HG03135 (cell line): ENCODE measurements around the gene AGBL4.
"Not testable (repeated sequence)": the region's sequence is repeated elsewhere in the genome, so short reads cannot be mapped to it uniquely, and the experiment has no call there.

Source experiments
- ATAC-seq: cut with Tn5 transposase; IDR thresholded peaks from one replicate; pipeline ENCODE4 v1.9.1; 2021; ENCODE audit warnings: mild to moderate bottlenecking, moderate library complexity; ENCODE audit not compliant: unreplicated experiment

AGBL4 gene

DNA sequence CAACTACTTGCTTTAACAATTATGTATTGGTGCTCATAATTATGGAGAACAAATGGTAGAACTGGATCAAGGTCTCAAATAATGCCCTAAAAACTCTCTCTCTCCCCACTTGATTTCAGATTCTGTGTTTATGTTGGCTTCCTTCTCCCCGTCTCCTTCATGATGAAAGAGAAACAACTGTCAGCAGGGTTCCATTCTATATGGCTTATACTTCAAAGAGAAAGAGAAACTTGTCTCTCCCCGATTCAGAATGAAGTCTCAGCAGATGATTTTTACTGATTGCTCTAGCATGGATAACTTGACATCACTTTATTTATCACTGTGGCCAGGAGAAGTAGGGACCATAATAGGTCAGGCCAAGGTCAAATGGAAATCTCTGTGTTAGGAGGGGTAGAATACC, 575.6 kb downstream of the AGBL4 start:
- ATAC-seq, result no peak

DNA sequence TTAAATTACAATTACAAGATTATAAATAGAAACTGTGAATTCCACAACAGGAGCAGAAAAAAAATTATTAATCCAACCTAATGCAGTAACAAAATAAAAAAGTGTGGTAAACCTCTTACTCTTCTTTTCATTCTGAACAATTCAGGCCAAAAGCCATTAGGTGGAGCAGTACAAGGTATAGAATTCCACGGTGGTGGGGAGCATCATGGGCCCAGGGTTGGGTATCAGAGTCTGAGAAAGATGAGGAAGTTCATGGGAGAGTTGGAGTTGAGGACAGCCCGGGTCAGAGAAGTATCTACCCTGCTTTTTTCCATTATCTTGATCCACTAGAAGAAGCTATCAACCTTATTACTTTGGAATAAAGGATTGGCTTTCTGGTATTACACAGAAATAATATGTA, 586.9 kb downstream of the AGBL4 start:
- ATAC-seq, result no peak

DNA sequence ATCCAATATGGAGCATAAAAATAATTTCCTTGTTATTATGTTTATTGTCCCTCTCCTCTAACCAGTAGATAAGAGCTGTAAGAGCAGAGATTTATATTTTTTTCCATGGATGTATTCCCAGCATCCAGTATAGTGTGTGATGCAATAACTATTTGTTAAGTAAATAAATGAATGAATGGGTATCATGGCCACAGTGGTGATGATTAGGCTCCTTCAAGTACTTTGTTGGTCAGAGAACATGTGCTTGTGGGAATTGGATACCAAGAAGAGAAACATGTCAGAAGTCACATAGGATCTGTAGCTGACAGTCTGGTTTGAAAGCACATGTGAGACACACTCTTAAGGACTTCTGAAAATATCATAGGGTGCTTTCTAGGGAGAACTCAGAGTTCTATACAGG, 588.5 kb downstream of the AGBL4 start:
- no peak for ATAC-seq

DNA sequence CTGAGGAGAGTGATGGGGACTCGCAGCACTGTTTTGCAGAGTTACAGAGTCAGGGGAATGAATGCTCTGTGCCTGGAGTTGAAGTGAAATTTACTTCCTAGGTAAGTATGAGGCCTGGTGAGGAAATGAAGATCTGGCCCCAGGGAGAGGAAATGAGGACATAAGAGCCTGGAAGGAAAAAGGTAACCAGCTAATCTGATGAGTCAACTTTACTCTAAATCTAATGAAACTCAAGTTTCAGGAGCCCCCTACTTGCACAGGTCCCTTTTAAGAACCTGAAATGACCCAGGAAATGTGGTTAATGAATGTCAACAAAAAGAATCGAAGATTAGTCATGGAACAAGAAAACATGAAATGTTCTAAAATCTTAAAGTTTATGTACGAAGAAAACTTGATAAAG, 599.0 kb downstream of the AGBL4 start:
- ATAC-seq, result no peak

DNA sequence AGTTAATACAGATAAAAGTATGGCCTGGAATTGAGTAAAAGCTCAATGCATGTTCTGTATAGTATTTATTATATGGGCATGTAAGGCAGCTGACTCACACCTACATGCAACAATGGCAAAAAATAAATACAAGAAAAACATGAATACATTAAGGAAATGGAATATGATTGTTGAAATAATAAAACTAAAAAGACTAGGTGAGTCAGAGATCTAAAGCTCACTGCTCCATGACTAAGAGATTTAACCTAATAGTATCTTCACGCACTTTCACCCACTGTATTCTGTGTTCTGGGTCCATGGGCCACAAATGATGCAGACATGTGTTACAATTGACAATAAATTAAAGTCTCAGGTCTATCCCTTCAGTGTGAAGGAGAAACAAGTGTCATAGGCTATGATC, 607.0 kb downstream of the AGBL4 start:
- ATAC-seq, result no peak

DNA sequence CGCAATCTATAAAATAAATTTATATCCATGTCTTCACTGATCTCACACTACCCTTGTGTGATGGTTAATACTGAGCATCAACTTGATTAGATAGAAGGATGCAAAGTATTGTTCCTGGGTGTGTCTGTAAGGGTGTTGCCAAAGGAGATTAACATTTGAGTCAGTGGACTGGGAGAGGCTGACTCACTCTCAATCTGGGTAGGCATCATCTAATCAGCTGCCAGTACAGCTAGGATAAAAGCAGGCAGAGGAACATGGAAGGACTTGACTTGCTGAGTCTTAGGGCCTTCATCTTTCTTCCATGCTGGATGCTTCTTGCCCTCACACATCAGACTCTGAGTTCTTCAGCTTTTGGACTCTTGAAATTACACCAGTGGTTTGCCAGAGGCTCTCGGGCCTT, 615.4 kb downstream of the AGBL4 start:
- ATAC-seq, result no peak

DNA sequence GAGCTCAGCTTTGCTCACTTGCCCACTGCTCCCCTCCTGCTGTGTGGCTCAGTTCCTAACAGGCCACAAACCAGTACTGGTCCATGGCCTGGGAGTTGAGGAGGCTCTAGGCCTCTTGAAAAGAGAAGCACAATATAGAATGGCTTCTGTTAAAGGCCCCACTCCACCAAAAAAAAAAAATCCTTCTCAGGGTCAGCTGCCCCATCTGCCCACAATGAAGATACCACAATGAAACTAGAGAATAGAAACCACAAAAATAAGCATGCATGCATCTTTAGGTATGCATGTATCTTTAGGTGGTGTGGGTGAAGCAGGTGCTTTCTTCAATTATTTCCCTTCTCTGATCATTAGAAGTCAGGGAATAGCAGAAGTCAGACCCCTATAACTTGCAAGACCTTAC, 626.7 kb downstream of the AGBL4 start:
- ATAC-seq, result no peak

DNA sequence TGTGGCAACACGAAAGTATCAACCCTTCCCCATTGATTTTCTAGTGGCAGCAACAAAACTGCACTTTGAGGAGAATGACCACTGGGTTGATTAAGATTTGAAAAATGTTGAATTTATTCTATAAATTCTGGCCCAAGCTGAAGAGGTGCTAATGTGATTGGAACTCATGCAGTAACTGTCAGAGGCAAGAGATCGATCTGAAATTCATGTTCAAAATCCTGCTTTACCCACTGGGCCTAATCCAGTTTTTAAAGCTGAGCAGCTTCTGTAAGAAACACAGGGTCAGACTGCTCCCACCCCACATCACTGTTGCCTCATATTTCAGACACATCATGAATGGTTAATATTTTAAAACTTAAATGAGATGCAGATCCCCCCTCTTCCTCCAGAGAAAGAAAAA, 629.6 kb downstream of the AGBL4 start:
- ATAC-seq, result no peak

DNA sequence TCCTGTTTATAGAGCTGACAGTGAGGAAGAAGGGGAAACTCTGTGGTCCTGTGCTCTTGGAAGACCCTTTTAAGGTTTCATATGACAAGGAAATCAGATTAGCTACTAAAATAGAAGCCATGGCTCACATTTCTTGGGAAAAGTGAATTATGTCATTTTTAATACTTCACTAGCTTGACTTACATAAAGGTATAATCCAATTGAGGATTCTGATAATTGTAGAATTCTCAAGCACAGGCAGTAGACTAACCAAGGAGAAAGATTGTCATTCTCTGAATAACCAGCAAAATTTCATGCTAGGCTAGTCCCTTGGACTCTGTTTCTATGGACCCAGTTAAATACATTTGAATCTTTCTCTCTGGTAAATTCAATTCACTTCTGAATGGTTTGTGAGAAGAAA, 634.1 kb downstream of the AGBL4 start:
- no peak for ATAC-seq

DNA sequence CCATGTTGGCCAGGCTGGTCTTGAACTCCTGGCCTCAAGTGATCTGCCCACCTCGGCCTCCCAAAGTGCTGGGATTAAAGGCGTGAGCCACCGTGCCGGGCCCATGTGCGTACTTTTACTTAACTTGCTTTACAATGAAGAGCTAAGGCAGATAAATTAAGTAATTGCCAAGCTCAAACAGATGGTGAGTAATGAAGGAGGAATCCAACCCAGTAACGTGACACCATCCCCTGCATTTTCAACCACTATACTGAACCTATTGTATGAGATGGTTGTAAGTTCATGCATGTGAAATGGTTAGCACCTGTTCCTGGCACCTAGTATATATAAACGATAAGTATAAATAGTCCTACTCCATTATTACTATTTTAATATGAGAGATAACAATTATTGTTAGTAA, 659.1 kb downstream of the AGBL4 start:
- ATAC-seq, result no peak

DNA sequence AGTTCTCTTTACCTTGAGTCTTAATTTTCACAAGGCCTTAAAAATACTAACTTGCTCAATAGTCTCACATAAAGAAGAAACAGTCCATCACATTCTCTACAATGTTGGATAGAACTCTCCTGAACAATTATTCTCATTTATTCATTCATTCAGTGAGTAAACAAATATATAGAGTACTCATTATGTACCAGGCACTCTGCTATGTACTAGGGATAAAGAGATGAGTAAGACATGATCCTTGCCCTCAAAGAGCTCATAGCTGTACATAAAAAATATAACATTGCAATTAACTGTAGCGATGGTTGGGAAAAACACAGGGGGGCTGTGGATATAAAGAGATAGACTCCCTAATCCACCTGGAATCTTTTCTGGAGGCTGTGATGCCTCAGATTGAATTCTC, 660.1 kb downstream of the AGBL4 start:
- ATAC-seq, result no peak

DNA sequence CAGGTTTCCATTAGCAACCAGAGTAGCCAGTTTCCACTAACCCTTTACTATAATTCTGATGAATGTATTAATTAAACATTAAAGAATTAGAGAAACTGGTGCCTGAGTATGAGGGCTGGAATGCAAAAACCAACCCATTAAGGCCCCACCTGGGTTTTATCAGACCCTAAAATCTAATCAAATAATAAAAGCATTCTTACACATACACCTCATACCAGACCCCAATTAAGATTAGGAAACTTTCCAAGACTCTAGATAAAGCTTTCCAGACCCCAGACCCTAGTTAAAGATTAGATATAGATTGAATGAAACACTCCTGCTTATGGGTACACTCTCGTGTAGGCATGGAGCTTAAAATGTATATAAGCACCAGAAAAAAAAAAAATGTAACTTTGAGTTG, 665.7 kb downstream of the AGBL4 start:
- ATAC-seq, result no peak

DNA sequence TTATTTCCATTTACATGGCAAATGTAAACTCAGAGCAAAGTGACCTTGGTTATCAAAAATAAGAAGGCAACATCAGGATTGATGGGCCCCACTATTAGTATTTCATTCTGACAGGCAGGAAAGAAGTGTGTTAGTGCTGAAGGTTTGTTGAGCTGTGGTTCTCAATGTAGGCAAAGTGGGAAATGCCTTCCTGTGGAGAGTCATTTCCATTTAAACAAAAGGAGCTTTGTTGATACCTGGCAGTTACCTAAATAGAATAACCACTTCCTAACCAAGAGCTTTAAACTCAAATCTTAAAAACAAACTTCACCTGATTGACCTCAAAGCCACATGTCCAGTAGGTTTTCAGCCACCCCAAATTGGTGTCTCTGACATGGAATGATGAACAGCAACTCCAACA, 667.2 kb downstream of the AGBL4 start:
- no peak for ATAC-seq

DNA sequence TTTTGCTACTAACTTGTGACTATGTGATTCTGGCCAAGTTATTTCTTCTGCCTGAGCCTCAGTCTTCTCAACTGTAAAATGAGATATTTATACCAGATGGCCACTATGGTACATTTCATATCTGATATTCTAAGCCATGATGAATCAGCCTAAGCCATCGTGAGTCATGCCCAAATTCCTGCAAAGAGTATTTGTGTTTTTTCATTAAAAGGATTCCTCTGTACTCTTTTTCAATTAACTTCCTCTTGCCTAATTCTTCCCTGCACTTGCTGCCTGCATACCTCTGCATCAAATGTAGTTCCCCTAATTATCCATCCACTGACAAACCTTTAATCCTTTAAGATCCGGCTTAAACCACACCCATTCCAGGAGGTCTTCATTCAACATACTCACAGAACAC, 672.0 kb downstream of the AGBL4 start:
- no peak for ATAC-seq

DNA sequence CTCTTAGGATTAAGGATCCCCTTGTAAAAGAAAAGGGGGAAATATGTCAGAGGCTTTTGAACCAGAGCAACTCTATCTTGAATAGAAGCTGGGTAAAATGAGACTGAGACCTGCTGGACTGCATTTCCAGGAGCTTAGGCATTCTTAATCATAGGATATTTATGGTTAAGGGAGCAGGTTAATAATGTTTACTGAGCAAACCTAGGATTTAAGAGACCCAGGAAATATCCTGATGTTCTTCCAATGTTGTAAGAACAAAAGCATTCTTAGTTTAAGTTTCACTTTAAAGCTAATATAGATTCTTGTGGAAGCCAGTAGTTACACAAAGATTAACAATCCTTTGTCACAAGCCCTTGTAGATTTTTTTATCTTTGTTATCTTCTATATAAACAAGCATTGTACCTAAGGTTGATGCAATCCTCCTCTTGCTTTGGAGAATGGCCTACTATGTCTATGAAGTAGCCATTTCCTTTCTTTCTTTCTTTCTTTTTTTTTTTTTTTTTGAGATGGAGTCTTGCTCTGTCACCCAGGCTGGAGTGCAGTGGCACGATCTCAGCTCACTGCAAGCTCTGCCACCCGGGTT, 676.9 kb downstream of the AGBL4 start:
- no peak for ATAC-seq

DNA sequence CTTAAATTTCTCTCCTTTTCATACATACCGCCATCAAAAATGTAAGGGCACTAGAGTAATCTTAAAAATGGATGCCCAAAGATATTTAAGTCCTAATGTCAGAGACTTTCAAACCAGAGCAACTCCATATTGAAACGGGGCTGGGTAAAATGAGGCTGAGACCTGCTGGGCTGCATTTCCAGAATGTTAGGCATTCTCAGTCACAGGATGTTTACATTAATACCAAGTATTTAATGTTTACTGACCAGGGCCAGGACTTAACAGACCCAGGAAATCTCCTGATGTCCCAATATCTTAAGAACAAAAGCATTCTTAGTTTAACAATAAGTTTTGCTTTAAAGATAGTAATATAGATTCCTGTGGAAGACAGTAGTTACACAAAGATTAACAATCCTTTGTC, 683.2 kb downstream of the AGBL4 start:
- no peak for ATAC-seq

DNA sequence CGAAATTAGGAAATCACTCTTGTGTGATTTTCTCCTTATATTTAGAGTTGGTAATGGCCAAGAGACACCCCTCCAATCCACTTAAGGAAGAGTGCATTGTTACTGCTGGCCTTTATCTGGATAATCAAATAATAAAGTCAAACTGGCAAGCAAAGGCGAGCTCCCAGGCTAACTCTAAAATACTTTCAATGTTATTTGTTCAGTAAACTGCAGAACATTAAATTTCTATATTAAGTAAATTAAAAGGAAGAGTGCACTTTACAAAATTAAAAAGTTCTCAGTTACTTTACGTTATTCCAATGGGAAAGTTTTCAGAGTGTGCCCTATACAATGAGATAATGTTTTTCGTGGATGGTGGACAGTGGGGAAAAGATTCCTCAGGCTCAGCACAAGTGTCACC, 684.7 kb downstream of the AGBL4 start:
- no peak for ATAC-seq

DNA sequence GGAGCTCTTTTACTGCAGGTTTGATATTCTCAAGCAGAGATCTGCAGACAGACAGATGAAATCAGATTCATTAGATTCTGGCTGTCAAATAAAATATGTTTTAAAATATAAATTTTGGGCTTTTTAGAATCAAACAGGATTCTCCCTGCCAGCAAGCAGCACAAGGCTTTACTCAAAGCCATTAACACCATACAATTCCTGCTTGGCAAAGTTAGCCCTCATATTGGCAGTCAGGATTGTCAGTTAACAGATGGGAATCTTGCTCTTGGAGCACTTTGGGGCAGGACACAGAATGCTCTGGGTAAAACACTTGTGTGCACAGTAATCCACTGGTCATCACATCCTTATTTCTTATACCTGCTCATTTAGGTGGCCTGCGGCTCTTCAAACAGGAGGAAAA, 686.5 kb downstream of the AGBL4 start:
- no peak for ATAC-seq

DNA sequence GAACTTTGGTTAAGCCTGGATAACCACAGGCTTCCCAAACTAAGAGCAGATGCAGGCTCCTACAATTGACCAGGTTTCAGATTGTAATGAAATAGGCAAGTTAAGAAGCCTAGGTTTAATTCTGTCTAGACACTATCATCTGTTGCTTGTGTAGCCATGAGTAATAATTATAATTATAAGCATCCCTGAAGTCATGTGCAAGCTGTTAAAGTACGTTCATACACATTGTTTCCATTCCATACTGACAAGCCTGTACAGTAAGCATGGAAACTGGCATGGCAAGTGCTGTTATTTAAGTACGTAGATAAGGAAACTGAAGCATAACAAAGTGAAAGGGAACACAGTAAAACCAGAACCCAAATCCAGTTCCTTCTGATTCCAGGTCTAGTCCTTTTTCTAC, 689.8 kb downstream of the AGBL4 start:
- ATAC-seq, result no peak

DNA sequence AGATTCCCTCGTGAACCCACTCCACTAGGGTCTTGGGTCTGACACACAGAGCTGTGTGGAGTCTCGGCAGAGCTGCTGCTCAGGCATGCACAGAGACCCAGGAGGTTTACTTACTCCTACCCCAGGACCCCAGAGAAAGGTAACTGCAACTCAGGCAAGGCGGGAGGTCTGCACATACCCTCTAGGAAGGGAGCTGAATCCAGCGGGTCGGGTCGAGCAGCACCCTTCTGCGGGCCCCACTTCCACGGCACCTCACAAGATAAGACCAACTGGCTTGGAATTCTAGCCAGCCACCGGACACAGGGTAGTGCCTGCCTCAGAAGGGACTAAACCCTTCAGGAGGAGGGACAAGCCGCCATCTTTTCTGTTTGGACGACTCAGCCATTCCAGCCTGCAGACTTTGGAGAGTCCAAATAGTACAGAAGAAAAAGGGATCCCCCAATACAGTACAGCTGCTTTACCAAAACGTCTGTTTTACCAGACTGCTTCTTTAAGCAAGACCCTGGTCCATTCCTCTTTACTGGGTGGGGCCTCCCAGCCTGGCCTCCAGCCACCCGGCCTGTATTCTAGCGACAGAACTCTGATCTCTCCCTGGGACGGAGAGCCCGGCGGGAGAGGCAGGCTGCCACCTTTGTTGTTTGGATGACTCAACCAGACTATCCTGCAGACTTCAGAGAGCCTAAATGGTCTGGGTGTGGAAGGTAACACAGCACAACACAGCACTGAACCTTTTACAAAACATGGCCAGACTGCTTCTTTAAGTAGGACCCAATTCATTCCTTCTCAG, 692.5 kb downstream of the AGBL4 start:
- ATAC-seq, result no peak

DNA sequence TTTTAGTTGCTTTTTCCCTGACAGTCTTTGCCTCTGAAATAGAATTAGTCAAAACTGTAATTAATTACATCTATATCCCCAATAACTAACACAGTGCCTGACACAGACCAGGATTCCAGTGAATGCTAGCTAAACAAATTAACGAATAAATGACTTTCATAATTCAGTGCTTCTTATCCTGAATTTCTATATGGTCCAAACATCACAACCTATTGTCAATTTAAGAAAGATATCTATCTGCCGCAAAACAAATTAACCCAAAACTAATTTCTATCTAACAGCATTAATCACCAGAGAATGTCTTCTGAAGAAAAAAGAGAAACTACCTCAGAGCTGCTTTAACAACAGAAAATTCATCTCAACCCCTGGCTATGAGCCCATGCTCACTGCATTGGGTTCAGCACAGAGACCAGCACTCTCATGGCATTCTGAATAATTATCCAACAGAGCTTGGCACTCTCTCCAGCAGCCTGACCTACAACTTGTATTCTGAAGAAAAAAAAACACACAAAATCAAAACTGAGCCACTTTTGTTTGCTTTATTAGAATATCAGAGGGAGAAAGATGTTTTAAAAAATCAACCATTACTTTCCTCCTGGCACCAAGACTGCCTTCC, 699.7 kb downstream of the AGBL4 start:
- ATAC-seq, result no peak

DNA sequence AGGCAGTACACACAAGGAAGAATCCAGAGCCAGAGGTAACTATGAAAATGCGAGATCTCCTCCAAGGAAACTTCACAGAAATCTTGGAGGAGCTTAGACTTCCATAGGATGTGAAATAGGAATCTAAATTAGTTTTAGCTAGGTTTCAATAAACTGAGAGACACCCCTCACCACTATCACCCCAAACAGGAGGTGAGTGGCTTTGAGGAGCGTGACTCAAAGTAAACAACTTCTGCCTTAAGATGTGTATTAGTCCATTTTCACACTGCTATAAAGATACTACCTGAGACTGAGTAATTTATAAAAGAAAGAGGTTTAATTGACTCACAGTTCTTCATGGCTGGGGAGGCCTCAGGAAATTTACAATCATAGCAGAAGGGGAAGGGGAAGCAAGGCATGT, 703.3 kb downstream of the AGBL4 start:
- ATAC-seq, result not testable (repeated sequence)
